ENCODE measurements around the gene PRKAR1B.
"Not testable (repeated sequence)": the region's sequence is repeated elsewhere in the genome, so short reads cannot be mapped to it uniquely, and the experiment has no call there.

DNA sequence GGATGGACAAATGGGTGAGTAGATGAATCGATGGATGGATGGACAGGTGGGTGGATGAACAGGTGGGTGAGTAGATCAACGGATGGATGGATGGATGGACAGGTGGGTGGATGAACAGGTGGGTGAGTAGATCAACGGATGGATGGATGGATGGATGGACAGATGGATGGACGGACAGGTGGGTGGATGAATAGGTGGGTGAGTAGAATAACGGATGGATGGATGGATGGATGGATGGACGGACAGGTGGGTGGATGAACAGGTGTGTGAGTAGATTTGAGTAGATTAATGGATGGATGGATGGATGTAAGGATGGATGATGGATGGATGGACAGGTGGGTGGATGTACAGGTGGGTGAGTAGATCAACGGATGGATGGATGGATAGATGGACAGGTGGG lies 115.2 kb downstream of the PRKAR1B start:
- TF ChIP-seq, protein P1, sequence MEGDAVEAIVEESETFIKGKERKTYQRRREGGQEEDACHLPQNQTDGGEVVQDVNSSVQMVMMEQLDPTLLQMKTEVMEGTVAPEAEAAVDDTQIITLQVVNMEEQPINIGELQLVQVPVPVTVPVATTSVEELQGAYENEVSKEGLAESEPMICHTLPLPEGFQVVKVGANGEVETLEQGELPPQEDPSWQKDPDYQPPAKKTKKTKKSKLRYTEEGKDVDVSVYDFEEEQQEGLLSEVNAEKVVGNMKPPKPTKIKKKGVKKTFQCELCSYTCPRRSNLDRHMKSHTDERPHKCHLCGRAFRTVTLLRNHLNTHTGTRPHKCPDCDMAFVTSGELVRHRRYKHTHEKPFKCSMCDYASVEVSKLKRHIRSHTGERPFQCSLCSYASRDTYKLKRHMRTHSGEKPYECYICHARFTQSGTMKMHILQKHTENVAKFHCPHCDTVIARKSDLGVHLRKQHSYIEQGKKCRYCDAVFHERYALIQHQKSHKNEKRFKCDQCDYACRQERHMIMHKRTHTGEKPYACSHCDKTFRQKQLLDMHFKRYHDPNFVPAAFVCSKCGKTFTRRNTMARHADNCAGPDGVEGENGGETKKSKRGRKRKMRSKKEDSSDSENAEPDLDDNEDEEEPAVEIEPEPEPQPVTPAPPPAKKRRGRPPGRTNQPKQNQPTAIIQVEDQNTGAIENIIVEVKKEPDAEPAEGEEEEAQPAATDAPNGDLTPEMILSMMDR (conservative IDR thresholded peaks at IDR 0.05 in 1 of 2, IDR thresholded peaks at IDR 0.05 in 1 of 2; ENCODE audit: extremely low read depth in 1 of 2, insufficient read depth in 1 of 2, low read depth in 1 of 2, low read length in 2 of 2) = not testable (repeated sequence)
- not testable (repeated sequence) for TF ChIP-seq EZH2 (IDR thresholded peaks at IDR 0.05; ENCODE audit: borderline replicate concordance, low read length)

All from mammary epithelial cell (primary cell).